Kidney (tissue), 14 donors: ENCODE data around the gene PRR23A. TPM values are rescaled to one million over a fixed set of nuclear protein-coding genes. Genes with fewer than 3 reads are reported as not detected.

Source experiments
- DNase-seq, 5 donors: peaks; one replicate each; pipeline ENCODE4 v3.0.0-alpha.2; 2013 to 2020
- FAIRE-seq: peaks from 2 replicates; lab custom pipeline; 2012; peaks lifted over from hg19 to GRCh38; lab: Jason Lieb, UNC
- H3K27ac ChIP-seq, 2 donors: one replicate each; pipeline ENCODE4 v1.7.0; 2013; ENCODE audit warnings: low read depth in 2 of 2, low read length in 2 of 2, inconsistent platforms in 1 of 2
- H3K27me3 ChIP-seq: one replicate; pipeline ENCODE4 v1.7.1; 2013; ENCODE audit warnings: low read length, inconsistent platforms; ENCODE audit not compliant: control insufficient read depth, insufficient read depth
- H3K36me3 ChIP-seq, 3 donors: one replicate each; pipeline versions ENCODE4 v1.7.0 to v1.7.1; 2013; ENCODE audit warnings: low read length in 3 of 3, control low read depth in 1 of 3, inconsistent platforms in 1 of 3; ENCODE audit not compliant: insufficient read depth in 3 of 3, control insufficient read depth in 2 of 3
- H3K4me1 ChIP-seq, 3 donors: one replicate each; pipeline versions ENCODE4 v1.7.0 to v1.7.1; 2013; ENCODE audit warnings: low read length in 3 of 3, inconsistent platforms in 1 of 3, low read depth in 1 of 3; ENCODE audit not compliant: control insufficient read depth in 2 of 3, insufficient read depth in 2 of 3
- H3K4me3 ChIP-seq, 3 donors: one replicate each; pipeline versions ENCODE4 v1.7.0 to v1.8.1; 2013; ENCODE audit warnings: low read length in 3 of 3, control low read depth in 1 of 3, inconsistent platforms in 1 of 3
- H3K9ac ChIP-seq, 3 donors: one replicate each; pipeline versions ENCODE4 v1.7.0 to v1.7.1; 2013; ENCODE audit warnings: low read length in 3 of 3, control low read depth in 1 of 3, inconsistent platforms in 1 of 3
- H3K9me3 ChIP-seq, 3 donors: one replicate each; pipeline versions ENCODE4 v1.7.0 to v1.7.1; 2013; ENCODE audit warnings: low read length in 3 of 3, control low read depth in 1 of 3, inconsistent platforms in 1 of 3; ENCODE audit not compliant: control insufficient read depth in 2 of 3, insufficient read depth in 1 of 3
- CTCF ChIP-seq: IDR thresholded peaks from 3 replicates; pipeline ENCODE4 v1.5.1; 2012; ENCODE audit warnings: mild to moderate bottlenecking, moderate library complexity, borderline replicate concordance; ENCODE audit not compliant: insufficient read depth; ENCODE audit errors: extremely low read depth
- intact Hi-C: fragments of 100-400 bp; cut with DNase I; formaldehyde crosslinking; loops from one replicate; pipeline ENCODE4 v1.11.1; 2022
- polyA plus RNA-seq: library from polyadenylated mRNA; stranded (reverse); fragments of 350-450 nt; fragmentation: Illumina TruSeq; extraction: RNeasy Lipid Tissue Mini Kit (QIAGEN cat#74804); gene quantifications from one replicate; pipeline ENCODE4 v1.2.3, GENCODE V29; 2014; ENCODE audit warnings: low read depth, low replicate concordance; ENCODE audit not compliant: insufficient read depth
- total RNA-seq: library from RNA; stranded (reverse); fragmentation: NEBNext Ultra II Directional; extraction: Animal tissue kit (Norgen Biotek cat#: 25700); gene quantifications from one replicate; pipeline ENCODE4 v1.2.1, GENCODE V29; 2021
- donor health status: control.
- donor health status: control.
- donor health status: control.
- donor health status: control.
- donor health status: control.
- donor health status: DM: yes; HTN: yes; CAD: no.
- donor health status: Normal renal cell carcinoma (clear cell type).

PRR23A gene
- total and polyA plus RNA-seq, 2 donors from 2014 or later = not detected

GRCh38 chr3:138964264-138964663 is 41.8 kb downstream of the PRR23A start:
- FAIRE-seq (no peak), DNase-seq (no peak)
- intact Hi-C loops = no loop called here
- peaks cover 0 to 18% (median 0%) of the 10 kb centered on the region in 3 donors for H3K9me3 ChIP-seq
- no peak overlapping the region for H3K9ac ChIP-seq
- H3K27ac ChIP-seq = no peak overlapping the region
- H3K4me1 ChIP-seq = no peaks in the 10 kb centered on the region
- peaks cover 7% of the 10 kb centered on the region for H3K27me3 ChIP-seq
- no peaks in the 10 kb centered on the region for H3K36me3 ChIP-seq
- no peak overlapping the region for H3K4me3 ChIP-seq
- TF ChIP-seq CTCF = no peak

GRCh38 chr3:138962854-138963560 is 43.1 kb downstream of the PRR23A start:
- DNase-seq = no peak
- Histone ChIP-seq H3K4me1 (no peaks in the 10 kb centered on the region), H3K27ac (no peak overlapping the region), H3K9ac (no peak overlapping the region), H3K4me3 (no peak overlapping the region), H3K36me3 (no peaks in the 10 kb centered on the region), H3K9me3 (peaks cover 0 to 18% (median 0%) of the 10 kb centered on the region in 3 donors), H3K27me3 (peaks cover 7% of the 10 kb centered on the region)
- FAIRE-seq = no peak
- intact Hi-C loops = no loop called here
- no peak for TF ChIP-seq CTCF

GRCh38 chr3:138960417-138960852 is 45.6 kb downstream of the PRR23A start:
- Histone ChIP-seq H3K4me1 (no peaks in the 10 kb centered on the region), H3K36me3 (no peaks in the 10 kb centered on the region), H3K9me3 (peaks cover 0 to 18% (median 0%) of the 10 kb centered on the region in 3 donors), H3K27ac (no peak overlapping the region), H3K4me3 (no peak overlapping the region), H3K27me3 (peaks cover 11% of the 10 kb centered on the region), H3K9ac (no peak overlapping the region)
- intact Hi-C loops = no loop called here
- DNase-seq (peak in 2 of 5 donors; percentile 18 to 46), FAIRE-seq (no peak)
- no peak for TF ChIP-seq CTCF

Other genes with a start within 250 kb of the PRR23A start
- 48.0 TPM for gene PIK3CB, start 171.3 kb downstream of the PRR23A start, total RNA-seq
- gene PIK3CB, start 171.3 kb downstream of the PRR23A start, polyA plus RNA-seq = 20.1 TPM
- gene FOXL2, start 59.1 kb downstream of the PRR23A start, total RNA-seq = not detected
- gene FOXL2, start 59.1 kb downstream of the PRR23A start, polyA plus RNA-seq = not detected
- not detected for gene FOXL2NB, start 59.1 kb downstream of the PRR23A start, total RNA-seq
- gene FOXL2NB, start 59.1 kb downstream of the PRR23A start, polyA plus RNA-seq = not detected
- not detected for gene PRR23B, start 14.7 kb upstream of the PRR23A start, total RNA-seq
- not detected for gene PRR23B, start 14.7 kb upstream of the PRR23A start, polyA plus RNA-seq
- not detected for gene PRR23C, start 38.6 kb upstream of the PRR23A start, total RNA-seq
- not detected for gene PRR23C, start 38.6 kb upstream of the PRR23A start, polyA plus RNA-seq